Lung (tissue), 12 donors: ENCODE data around the gene KRTAP10-7. TPM values are rescaled to one million over a fixed set of nuclear protein-coding genes. Genes with fewer than 3 reads are reported as not detected.
"Not testable (repeated sequence)": the region's sequence is repeated elsewhere in the genome, so short reads cannot be mapped to it uniquely, and the experiment has no call there.

Source experiments
- ATAC-seq: fragments of 200-7000 bp; cut with Tn5 transposase; one replicate; pipeline ENCODE4 v1.9.1; 2020; ENCODE audit warnings: moderate number of reproducible peaks; ENCODE audit not compliant: insufficient read depth, low FRiP score
- DNase-seq, 3 donors: peaks; one replicate each; pipeline ENCODE4 v3.0.0-alpha.2; 2013 to 2017
- H3K27ac ChIP-seq, 2 donors: one replicate each; pipeline ENCODE4 v1.5.1; 2013; ENCODE audit warnings: mild to moderate bottlenecking in 2 of 2, moderate library complexity in 2 of 2, control low read depth in 1 of 2, inconsistent platforms in 1 of 2, low read depth in 1 of 2, low read length in 1 of 2
- H3K27me3 ChIP-seq, 3 donors: one replicate each; pipeline ENCODE4 v1.5.1; 2013; ENCODE audit warnings: low read length in 2 of 3; ENCODE audit not compliant: control insufficient read depth in 3 of 3, insufficient read depth in 3 of 3
- H3K36me3 ChIP-seq, 4 donors: one replicate each; pipeline ENCODE4 v1.5.1; 2013; ENCODE audit warnings: low read length in 4 of 4, mild to moderate bottlenecking in 1 of 4, moderate library complexity in 1 of 4; ENCODE audit not compliant: control insufficient read depth in 4 of 4, insufficient read depth in 4 of 4
- H3K4me1 ChIP-seq, 5 donors: one replicate each; pipeline ENCODE4 v1.5.1; 2013; ENCODE audit warnings: low read length in 5 of 5, mild to moderate bottlenecking in 2 of 5, moderate library complexity in 1 of 5; ENCODE audit not compliant: control insufficient read depth in 5 of 5, insufficient read depth in 5 of 5
- H3K4me3 ChIP-seq: one replicate; pipeline ENCODE4 v1.5.1; 2013; ENCODE audit warnings: mild to moderate bottlenecking, control low read depth, moderate library complexity
- H3K9ac ChIP-seq, 2 donors: one replicate each; pipeline ENCODE4 v1.5.1; 2013; ENCODE audit warnings: low read length in 2 of 2, control low read depth in 1 of 2; ENCODE audit not compliant: insufficient read depth in 1 of 2
- H3K9me3 ChIP-seq, 4 donors: one replicate each; pipeline ENCODE4 v1.5.1; 2013; ENCODE audit warnings: low read length in 3 of 4, mild to moderate bottlenecking in 1 of 4, moderate library complexity in 1 of 4; ENCODE audit not compliant: control insufficient read depth in 4 of 4, insufficient read depth in 3 of 4
- WGBS, 2 donors: extraction: QIAGEN DNeasy Blood & Tissue Kit; methylation state at CpG; one replicate each; pipeline ENCODE4 v1.1.7; 2013; 5-methylcytosine and 5-hydroxymethylcytosine counted together
- polyA plus RNA-seq, 2 donors: library from polyadenylated mRNA; stranded (reverse); fragments of 200-250 nt; gene quantifications; one replicate each; pipeline ENCODE4 v1.2.1, GENCODE V29; 2013
- total RNA-seq, 2 donors: library from RNA; depleted of rRNA in 1 of 2; stranded (reverse); fragments of >200 nt in 1 of 2; gene quantifications; one replicate each; pipeline ENCODE4 v1.2.1, GENCODE V29; 2014 to 2021
- TF ChIP-seq, protein P1 (sequence below): IDR thresholded peaks from 2 replicates; pipeline ENCODE4 v1.5.1; 2012; ENCODE audit warnings: mild to moderate bottlenecking; ENCODE audit errors: control extremely low read depth, extremely low read depth
- donor health status: control.
- donor health status: control.
- donor health status: Bipolar disorder and iron deficiency.
- donor health status: healthy.
- donor health status: DM: yes; HTN: yes; CAD: no.

The KRTAP10-7 gene
- total and polyA plus RNA-seq, 4 donors = not detected

DNA sequence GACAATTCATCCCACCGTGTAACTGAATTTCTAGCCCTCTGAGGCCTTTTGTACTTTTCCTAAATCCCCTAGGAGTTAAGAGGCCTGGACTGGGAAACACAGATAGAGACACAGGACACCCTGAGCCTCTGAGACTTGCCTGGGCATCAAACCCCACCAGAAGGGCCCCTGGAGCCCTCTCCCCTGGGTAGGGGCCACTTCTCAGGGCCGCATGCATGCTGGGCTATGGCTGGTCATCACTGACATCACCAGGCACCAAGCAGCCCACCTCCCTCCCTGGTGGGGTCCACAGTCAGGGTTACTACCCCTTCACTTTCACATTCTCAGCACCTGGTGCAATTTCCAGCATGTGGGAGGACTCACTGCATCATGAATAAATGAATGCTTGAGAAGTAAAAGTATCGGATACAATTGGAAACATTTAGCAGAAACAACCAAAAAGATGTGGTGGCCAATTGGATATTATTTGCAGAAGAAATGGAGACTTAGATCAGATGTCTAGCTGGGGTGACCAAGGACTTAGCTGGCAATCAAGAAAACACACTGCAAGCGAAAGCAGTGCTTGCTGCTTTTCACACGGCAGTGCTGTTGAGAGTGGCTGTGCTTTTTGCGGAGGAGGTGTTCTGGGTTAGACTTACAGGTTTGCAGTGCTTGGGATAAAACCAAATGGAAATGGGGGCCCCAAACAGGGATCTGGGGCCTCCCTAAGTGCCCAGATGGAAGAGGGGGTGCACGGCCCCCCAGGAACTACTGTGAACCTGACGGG, 950 bp upstream of the KRTAP10-7 start:
- 84 to 89% methylated on average over 8 of the region's 8 CpGs for WGBS, 2 donors
- H3K9ac ChIP-seq = no peak overlapping the region
- no peaks in the 10 kb centered on the region for H3K36me3 ChIP-seq
- no peak for DNase-seq
- H3K27ac ChIP-seq = no peak overlapping the region
- H3K4me1 ChIP-seq = no peaks in the 10 kb centered on the region
- no peak for ATAC-seq
- TF ChIP-seq, protein P1, sequence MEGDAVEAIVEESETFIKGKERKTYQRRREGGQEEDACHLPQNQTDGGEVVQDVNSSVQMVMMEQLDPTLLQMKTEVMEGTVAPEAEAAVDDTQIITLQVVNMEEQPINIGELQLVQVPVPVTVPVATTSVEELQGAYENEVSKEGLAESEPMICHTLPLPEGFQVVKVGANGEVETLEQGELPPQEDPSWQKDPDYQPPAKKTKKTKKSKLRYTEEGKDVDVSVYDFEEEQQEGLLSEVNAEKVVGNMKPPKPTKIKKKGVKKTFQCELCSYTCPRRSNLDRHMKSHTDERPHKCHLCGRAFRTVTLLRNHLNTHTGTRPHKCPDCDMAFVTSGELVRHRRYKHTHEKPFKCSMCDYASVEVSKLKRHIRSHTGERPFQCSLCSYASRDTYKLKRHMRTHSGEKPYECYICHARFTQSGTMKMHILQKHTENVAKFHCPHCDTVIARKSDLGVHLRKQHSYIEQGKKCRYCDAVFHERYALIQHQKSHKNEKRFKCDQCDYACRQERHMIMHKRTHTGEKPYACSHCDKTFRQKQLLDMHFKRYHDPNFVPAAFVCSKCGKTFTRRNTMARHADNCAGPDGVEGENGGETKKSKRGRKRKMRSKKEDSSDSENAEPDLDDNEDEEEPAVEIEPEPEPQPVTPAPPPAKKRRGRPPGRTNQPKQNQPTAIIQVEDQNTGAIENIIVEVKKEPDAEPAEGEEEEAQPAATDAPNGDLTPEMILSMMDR = no peak
- no peaks in the 10 kb centered on the region for H3K27me3 ChIP-seq
- peaks cover 0 to 3% (median 0%) of the 10 kb centered on the region in 4 donors for H3K9me3 ChIP-seq
- no peak overlapping the region for H3K4me3 ChIP-seq

DNA sequence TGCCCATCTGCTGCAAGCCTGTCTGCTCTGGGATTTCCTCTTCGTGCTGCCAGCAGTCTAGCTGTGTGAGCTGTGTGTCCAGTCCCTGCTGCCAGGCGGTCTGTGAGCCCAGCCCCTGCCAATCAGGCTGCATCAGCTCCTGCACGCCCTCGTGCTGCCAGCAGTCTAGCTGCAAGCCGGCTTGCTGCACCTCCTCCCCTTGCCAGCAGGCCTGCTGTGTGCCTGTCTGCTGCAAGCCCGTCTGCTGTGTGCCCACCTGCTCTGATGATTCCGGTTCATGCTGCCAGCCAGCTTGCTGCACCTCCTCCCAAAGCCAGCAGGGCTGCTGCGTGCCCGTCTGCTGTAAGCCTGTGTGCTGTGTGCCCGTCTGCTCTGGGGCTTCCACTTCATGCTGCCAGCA, 694 bp downstream of the KRTAP10-7 start:
- ATAC-seq, H3K27me3 ChIP-seq, H3K36me3 ChIP-seq, H3K9ac ChIP-seq, H3K27ac ChIP-seq, H3K4me3 ChIP-seq, DNase-seq, H3K4me1 ChIP-seq, H3K9me3 ChIP-seq: not testable (repeated sequence)
- WGBS, 2 donors = 77 to 80% methylated on average over 10 of the region's 10 CpGs

DNA sequence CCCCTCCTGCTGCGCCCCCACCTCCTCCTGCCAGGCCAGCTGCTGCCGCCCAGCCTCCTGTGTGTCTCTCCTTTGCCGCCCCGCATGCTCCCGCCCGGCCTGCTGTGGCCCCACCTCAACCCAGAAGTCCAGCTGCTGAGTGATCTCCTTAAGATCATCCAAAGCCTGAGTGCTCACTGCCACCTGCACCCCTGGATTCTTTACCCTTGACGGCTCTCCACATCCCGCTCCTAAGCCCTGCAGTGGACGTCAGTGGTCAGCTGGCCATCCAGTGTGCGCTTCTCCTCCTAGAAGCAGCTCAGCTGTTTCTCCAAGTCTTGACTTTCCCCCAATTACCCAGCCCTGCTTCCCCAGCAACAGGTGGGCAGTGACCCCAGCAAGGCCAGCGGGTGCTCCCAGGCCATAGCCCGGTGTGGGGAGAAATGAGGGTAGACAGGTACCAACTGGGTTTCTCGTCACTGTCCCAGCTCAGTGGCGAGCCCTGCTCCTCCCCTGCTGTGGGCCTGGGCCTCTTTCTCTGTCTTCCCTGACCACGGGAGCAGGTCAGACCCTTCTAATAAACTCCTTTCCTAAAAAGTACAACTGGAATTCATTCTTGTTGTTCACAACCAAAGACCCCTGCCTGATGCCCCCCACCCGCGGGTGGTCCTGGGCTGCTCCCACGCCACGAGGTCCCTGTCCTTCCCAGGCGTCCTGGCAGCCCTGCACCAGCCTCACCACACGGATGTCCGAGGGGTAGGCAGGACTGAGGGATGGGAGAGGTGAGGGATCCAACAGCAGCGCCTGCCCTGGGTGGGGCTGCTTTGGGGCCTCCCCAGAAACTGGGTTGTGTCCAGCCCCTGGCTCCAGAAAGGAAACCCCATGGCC, 1.4 kb downstream of the KRTAP10-7 start:
- DNase-seq (no peak), ATAC-seq (no peak)
- Histone ChIP-seq H3K9ac (no peak overlapping the region), H3K27ac (no peak overlapping the region), H3K9me3 (peaks cover 0 to 3% (median 0%) of the 10 kb centered on the region in 4 donors), H3K4me1 (no peaks in the 10 kb centered on the region), H3K27me3 (no peaks in the 10 kb centered on the region), H3K36me3 (no peaks in the 10 kb centered on the region), H3K4me3 (no peak overlapping the region)
- TF ChIP-seq, protein P1 = no peak
- 80 to 86% methylated on average over 23 of the region's 23 CpGs for WGBS, 2 donors

DNA sequence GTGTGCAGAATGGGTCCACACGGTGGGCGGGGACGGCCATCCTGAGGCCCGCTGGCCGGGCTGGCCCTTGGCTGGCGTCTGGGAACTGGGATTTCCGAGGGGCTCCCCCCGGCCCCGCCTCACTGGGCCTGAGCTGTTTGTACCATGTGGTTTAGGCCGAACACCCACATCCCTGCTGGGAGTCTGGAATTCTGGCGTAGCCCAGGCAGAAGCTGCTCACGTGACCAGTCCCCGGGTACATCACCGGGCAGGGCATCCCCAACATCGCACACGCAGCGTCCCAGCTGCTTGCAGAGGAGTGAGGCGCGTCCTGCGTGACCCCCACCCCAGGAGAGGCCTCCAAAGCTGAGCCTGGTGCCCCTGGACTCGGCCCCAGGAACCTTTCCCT, 2.1 kb downstream of the KRTAP10-7 start:
- TF ChIP-seq, protein P1 = no peak
- no peak overlapping the region for H3K27ac ChIP-seq
- no peak overlapping the region for H3K4me3 ChIP-seq
- H3K27me3 ChIP-seq = no peaks in the 10 kb centered on the region
- no peaks in the 10 kb centered on the region for H3K36me3 ChIP-seq
- DNase-seq (no peak), ATAC-seq (no peak)
- no peaks in the 10 kb centered on the region for H3K4me1 ChIP-seq
- H3K9ac ChIP-seq = no peak overlapping the region
- peaks cover 0 to 3% (median 0%) of the 10 kb centered on the region in 4 donors for H3K9me3 ChIP-seq
- 80 to 88% methylated on average over 20 of the region's 21 CpGs for WGBS, 2 donors
